ENCODE measurements around the gene SSC5D.

The SSC5D gene

GRCh38 chr19:55567708-55568328 lies 79.6 kb downstream of the SSC5D start:
- no peak for DNase-seq
